NCI-H1417 treated with DMSO at 0.1 percent for 48 hours (cell line): ENCODE data around the gene TMEM231.
"Not testable (repeated sequence)": the region's sequence is repeated elsewhere in the genome, so short reads cannot be mapped to it uniquely, and the experiment has no call there.

Source experiments
- DNase-seq: peaks from one replicate; lab custom pipeline; 2025; lab: John Stamatoyannopoulos, UW

TMEM231 gene

DNA sequence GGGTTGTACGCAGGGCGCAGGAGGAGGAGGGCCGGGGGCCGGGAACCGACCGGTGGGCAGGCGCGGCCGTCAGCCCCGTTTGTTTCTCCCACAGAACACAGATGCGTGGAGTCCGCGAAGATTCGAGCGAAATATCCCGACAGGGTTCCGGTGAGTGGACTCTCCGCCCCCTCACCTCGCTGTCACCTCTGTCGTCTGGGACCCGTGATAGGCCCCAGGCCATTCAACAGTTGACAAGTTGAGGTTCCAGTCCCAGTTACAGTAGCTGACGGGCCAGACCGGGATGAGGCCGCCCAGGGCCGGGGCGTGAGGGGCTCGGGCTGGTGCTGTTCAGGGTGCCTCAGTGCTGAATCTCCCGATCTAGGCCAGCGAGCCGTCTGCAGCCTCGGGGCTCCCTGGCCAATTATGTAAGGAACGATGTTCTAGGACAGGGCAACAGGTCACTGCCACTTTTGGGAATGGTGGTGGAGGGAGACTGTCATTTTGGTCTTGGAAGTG, 10.8 kb upstream of the TMEM231 start:
- no peak for DNase-seq

- peak; percentile 17 for DNase-seq
Observed at GRCh38 chr16:75566040-75566757, 10.1 kb upstream of the TMEM231 start, which contains the start of gene GABARAPL2. Gene GABARAPL2, plus strand, starts transcription at chr16:75566379. Its CDS starts 108 bp downstream, at chr16:75566487.

DNA sequence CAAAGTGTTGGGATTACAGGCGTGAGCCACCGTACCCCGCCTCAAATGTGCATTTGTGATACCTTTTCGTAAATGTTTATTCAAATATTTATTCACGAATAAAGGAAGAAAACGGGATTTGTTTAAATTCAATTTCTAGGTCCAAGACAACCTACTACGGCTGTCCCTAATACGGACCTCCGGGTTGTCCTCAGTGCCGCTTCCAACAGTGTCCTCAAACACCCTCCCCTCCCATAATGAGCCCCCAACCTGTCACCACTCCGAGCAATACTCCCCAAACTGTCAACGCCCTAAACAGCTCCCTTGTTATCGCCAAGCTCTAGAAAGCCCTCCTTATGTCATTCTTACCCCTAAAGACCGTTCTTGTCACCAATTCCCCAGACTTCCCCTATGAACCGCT, 9.6 kb upstream of the TMEM231 start:
- DNase-seq, result no peak

DNA sequence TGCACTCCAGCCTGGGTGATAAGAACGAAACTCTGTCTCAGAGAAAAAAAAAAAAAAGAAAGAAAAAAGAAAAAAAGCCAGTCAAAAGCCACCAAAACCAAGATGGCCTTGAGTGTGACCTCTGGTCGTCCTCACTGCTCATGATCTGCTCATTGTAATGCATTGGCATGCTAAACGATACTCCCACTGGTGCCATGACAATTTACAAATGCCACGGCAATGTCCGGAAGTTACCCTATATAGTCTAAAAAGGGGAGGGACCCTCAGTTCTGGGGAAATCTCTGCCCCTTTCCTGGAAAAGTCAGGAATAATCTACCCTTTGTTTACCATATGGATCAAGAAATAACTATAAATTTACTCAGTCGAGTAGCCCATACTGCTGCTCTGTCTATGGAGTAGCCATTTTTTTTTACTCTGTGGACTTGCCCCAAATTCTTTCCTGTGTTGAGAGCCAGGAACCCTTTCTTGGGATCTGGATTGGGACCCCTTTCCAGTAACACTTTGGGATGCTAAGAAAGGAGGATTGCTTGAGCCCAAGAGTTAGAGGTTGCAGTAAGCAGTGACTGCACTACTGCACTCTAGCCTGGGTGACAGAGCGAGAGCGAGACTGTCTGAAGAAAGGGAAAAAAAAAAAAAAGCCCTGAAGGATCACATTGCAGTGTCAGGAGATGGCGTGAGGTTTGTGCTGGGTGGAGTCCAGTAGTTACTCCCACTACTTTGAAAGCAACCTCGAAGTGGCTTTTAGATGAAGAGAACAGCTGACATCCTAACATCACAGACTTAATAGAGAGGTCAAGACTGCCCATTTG, 3.7 kb upstream of the TMEM231 start:
- no peak for DNase-seq

DNA sequence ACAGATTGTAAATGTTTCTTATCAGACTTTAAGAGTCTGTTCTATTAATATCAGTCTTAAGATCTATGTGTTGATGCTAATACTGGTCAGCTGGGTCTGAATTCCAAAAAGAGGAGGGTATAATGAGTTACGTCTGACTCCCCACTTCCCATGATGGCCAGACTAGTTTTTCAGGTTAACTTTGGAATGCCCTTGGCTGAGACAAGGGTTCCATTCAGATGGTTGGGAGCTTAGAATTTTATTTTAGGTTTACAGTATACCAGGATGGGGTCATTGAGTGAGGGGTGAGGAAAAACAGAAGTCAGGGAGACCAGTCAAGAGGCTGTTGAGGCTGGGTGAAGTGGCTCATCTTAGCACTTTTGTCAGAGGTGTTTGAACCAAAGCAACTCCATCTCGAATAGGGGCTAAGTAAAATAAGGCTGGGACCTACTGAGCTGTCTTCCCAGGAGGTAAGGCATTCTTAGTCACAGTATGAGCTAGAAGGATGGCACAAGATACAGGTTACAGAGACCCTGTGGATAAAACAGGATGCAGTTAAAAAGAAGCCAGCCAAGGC, 2.9 kb upstream of the TMEM231 start:
- DNase-seq, result no peak

DNA sequence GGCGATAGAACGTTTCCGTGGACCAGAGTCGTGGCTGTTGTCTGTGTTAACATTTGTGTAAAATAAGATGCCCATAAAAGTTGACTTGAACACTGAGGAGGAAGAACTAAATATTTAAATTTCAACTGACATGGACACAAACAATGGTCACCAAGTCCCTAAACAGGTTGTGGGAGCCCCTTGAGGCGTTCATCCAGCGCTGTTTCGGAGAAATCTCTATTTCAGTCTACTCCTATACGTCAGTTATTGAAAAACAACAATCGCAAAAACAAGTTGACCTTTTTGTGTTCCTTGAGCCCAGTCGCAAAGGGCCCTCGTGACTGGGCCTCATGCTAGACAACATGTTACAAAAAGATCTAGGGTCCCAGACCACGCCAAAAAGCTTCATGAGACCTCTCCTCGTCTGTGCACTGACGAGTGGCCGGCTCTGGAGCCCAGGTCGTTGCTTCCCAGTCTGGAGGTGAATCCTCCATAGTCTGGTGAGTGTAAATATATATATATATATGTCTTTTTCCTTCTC, 439 bp upstream of the TMEM231 start:
- no peak for DNase-seq

GRCh38 chr16:75555213-75555706, 792 bp downstream of the TMEM231 start:
- no peak for DNase-seq

DNA sequence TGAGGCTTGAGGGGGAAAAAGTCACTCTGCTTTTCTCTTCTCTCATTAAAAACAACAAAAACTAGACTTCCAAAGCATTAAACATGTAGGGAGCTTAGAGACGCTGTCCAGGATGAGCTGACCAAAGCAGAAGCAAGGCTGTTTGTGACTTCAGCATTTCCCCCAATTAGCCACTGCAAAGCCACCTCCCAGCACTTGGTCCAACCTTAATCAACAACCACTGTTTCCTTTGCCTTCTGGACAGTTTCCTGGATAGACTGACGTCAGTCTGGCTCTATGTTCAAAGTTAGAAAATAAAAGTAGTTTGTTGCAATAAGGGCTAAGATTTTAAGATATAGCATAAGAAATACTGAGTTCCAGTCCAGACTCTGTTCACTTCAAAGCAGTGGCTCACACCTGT, 3.1 kb downstream of the TMEM231 start:
- no peak for DNase-seq

GRCh38 chr16:75550211-75550662, 5.8 kb downstream of the TMEM231 start:
- no peak for DNase-seq

DNA sequence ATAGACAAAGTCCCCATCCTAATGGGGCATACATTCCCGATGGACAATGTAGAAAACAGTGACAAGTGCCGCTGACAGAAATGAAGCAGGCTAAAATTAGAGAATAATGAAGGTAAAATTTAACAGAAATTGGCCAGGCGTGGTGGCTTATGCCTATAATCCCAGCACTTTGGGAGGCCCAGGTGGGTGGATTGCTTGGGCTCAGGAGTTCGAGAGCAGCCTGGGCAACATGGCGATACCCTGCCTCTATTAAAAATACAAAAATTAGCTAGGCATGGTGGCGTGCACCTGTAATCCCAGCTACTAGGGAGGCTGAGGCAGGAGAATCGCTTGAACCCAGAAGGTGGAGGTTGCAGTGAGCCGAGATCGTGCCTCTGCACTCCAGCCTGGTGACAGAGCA, 7.6 kb downstream of the TMEM231 start:
- not testable (repeated sequence) for DNase-seq

- no peak for DNase-seq
Observed at GRCh38 chr16:75546293-75546692, 9.8 kb downstream of the TMEM231 start.

DNA sequence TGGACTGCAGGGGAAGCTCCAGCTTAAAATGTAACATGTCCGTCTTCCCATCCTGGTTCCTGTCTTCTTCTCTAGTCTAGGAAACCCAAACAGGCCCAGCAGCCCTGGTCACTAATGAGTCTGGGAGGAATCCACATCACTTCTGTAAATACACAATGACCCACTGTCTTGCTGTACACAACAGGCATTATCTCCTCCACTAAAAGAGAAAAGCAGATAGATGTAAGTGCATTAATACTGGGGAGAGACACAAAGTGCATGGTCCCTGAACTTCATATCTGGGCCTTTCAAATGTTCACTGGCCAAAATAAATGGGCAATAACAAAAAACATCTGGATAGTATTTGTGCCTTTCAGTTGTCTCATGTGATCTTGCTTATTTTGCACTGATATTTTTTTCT, 10.2 kb downstream of the TMEM231 start:
- not testable (repeated sequence) for DNase-seq

DNA sequence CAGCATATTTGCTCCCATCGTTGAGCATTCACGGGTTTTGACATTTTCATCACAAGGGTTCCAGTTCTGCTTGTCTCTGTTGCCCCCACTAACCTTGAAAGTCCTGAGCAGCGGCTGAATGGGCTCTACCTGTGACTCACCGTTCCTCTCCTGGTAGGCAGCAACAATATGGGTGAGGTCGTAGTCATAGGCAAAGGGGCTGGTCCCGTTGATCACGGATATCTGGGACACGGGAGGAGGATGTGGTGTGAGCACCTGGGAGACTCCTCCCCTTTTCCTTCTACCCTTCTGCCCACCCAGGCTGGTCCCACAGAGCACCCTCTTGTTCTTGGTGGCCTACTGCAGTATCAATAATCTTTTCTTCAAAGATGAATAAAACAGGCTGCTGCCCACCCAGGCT, 13.6 kb downstream of the TMEM231 start:
- DNase-seq, result not testable (repeated sequence)

DNA sequence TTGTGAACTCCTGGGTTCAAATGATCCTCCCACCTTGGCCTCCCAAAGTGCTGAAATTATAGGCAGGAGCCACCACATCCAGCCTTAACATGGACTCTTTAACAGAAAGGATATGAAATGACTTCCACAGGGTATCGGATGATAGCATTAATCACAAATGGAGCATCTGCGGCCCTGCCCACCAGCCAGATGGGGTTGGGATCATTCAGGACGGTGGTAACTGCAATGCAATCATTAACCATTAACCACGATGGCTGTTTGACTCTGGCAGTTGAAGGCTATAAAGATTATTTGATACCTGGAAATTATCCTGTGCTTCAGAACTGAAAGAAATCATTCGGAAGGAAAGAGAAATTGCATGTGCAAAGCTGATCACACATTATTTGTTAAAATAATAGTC, 14.8 kb downstream of the TMEM231 start:
- no peak for DNase-seq

GRCh38 chr16:75538882-75539565, 17.0 kb downstream of the TMEM231 start:
- not testable (repeated sequence) for DNase-seq

DNA sequence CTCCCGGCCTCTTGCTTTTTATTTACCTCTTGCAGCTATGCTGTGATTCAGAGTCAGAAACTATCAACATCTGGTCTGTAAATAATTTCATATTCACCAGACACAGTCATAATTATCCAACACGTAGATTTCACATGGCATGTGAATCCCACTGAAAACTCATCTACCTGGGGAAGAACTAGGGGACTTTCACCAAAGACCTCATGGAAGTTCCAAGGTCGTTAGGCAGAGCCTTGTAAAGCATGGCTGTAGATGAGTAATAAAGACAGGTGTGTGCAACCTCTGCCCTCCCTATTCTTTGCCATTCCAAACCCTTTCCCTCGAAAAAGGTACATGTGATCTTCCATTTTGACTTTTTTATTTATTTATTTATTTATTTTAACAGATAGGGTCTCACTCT, 18.3 kb downstream of the TMEM231 start:
- DNase-seq, result no peak

DNA sequence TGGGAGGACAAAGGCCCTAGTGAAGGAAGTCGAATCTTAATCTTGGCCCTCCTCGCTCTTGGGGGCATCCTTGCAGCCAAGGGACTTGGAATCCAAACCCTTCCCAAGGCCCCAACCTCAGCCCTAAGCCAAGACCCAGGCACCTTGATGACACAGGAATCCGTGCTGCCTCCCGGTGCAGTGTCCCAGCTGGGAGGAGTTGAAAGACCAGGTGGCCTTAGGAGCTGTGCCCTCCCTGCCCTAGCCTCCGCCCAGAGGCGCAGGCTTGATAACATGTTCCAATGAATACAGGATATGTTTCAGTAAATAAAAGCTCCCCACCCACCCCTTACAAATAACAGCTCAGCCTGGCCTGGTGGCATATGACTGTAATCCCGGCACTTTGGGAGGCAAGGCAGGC, 20.2 kb downstream of the TMEM231 start, which contains the start of gene CHST5:
Gene CHST5 (minus strand): TSS at position 208 of the 400 bp plus-strand sequence. CDS start 5,724 bp downstream, outside the sequence.
- DNase-seq, result no peak

DNA sequence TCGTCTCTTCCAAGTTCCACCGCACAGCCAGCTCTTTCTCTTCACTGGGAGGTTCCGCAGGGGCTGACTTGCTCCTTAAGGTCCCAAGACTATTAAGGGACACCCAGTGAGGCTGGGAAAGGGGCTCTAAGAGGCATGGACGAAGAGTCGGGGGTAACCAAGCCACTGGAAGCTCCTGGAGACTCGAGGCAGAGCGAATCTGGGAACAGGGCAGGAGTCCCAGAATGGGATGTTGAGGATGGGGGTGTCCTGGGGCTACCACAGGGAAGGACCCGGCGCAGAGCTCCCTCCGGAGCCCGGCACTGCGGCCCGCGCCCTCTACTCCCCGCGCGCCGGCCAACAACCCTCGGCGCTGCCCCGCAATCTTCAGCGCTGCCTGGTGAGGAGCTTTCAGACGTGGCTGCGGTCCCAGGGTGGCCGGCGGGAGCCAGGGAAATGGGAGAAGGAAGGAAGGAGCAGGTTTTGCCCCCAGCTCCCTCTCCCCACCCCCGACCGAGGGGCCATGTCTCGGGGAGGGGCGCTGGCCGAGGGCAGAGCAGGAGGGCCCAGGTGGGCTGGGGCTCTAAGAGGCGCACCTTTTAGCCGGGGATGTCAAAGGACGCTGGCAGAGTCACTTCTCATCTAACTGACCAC, 20.7 kb downstream of the TMEM231 start:
- DNase-seq, result no peak

DNA sequence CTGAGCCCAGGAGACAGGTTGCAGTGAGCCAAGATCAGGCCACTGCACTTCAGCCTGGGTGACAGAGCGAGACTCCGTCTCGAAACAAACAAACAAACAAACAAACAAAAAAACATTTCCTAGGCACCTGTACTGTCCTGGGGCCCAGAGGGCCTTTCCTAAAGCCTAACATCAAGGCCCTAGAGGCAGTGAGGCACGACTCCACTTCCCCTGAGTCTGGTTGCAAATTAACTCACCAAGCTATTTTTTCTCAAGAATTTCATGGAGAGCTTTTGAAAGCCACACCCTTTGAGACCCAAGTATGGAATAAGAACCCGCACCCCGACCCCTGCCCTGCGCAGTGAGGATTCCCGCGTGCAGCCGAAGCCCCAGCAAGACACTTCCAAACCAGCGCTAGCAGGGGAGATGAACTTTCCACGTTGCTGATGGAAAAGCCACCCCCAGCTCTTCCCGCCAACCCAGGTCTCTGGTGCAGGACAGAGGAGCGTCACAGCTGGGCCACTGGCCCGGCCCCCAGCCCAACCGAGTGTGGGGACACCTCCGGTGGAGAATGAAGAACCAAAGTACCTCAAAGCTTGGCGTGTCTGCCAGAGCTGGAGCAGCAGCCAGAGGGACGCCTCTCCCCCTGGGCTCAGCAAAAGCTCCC, 21.4 kb downstream of the TMEM231 start:
- no peak for DNase-seq

- DNase-seq, result no peak
Observed at GRCh38 chr16:75532791-75533190, 23.3 kb downstream of the TMEM231 start.
